UCSD-AML1 (cell line): ENCODE measurements around the gene ABCC9.
"Not testable (repeated sequence)": the region's sequence is repeated elsewhere in the genome, so short reads cannot be mapped to it uniquely, and the experiment has no call there.

Experiments
- DNase-seq: peaks from one replicate; lab custom pipeline; 2025; ENCODE audit not compliant: unreplicated experiment; lab: John Stamatoyannopoulos, UW

The ABCC9 gene

GRCh38 chr12:21819236-21819635 lies 122.0 kb downstream of the ABCC9 start:
- no peak for DNase-seq

- no peak for DNase-seq
These were observed 122.6 kb downstream of the ABCC9 start for GRCh38 chr12:21818627-21819026.

- no peak for DNase-seq
These were observed 125.7 kb downstream of the ABCC9 start for GRCh38 chr12:21815306-21816062.

- no peak for DNase-seq
These were observed 126.4 kb downstream of the ABCC9 start for GRCh38 chr12:21814814-21815213.

- DNase-seq = no peak
These were observed 126.9 kb downstream of the ABCC9 start for GRCh38 chr12:21814327-21814726.

GRCh38 chr12:21813751-21814150 lies 127.5 kb downstream of the ABCC9 start:
- DNase-seq = no peak

- no peak for DNase-seq
These were observed 128.1 kb downstream of the ABCC9 start for GRCh38 chr12:21813125-21813524.

- DNase-seq = not testable (repeated sequence)
These were observed 128.9 kb downstream of the ABCC9 start for GRCh38 chr12:21812340-21812739.

GRCh38 chr12:21809100-21809499 lies 132.1 kb downstream of the ABCC9 start:
- DNase-seq = no peak

GRCh38 chr12:21806255-21806654 lies 135.0 kb downstream of the ABCC9 start:
- no peak for DNase-seq

GRCh38 chr12:21801522-21802288 lies 139.5 kb downstream of the ABCC9 start:
- no peak for DNase-seq

- DNase-seq = no peak
These were observed 141.2 kb downstream of the ABCC9 start for GRCh38 chr12:21800011-21800410.

- no peak for DNase-seq
These were observed 143.7 kb downstream of the ABCC9 start for GRCh38 chr12:21797539-21797938.

GRCh38 chr12:21795648-21796328 lies 145.4 kb downstream of the ABCC9 start:
- no peak for DNase-seq

GRCh38 chr12:21794807-21795595 lies 146.2 kb downstream of the ABCC9 start:
- DNase-seq = not testable (repeated sequence)

GRCh38 chr12:21789687-21790086 lies 151.5 kb downstream of the ABCC9 start:
- DNase-seq = not testable (repeated sequence)

GRCh38 chr12:21788089-21788983 lies 152.9 kb downstream of the ABCC9 start:
- no peak for DNase-seq

- DNase-seq = no peak
These were observed 155.1 kb downstream of the ABCC9 start for GRCh38 chr12:21786041-21786531.

- DNase-seq = not testable (repeated sequence)
These were observed 158.5 kb downstream of the ABCC9 start for GRCh38 chr12:21782723-21783122.

- no peak for DNase-seq
These were observed 160.4 kb downstream of the ABCC9 start for GRCh38 chr12:21780786-21781185.
